GM18870 (cell line): Measurements from ENCODE around the gene LY6G6C.

ENCODE experiments used
- ATAC-seq: cut with Tn5 transposase; IDR thresholded peaks from one replicate; pipeline ENCODE4 v1.9.1; 2021; ENCODE audit warnings: moderate library complexity; ENCODE audit not compliant: unreplicated experiment

Gene LY6G6C

DNA sequence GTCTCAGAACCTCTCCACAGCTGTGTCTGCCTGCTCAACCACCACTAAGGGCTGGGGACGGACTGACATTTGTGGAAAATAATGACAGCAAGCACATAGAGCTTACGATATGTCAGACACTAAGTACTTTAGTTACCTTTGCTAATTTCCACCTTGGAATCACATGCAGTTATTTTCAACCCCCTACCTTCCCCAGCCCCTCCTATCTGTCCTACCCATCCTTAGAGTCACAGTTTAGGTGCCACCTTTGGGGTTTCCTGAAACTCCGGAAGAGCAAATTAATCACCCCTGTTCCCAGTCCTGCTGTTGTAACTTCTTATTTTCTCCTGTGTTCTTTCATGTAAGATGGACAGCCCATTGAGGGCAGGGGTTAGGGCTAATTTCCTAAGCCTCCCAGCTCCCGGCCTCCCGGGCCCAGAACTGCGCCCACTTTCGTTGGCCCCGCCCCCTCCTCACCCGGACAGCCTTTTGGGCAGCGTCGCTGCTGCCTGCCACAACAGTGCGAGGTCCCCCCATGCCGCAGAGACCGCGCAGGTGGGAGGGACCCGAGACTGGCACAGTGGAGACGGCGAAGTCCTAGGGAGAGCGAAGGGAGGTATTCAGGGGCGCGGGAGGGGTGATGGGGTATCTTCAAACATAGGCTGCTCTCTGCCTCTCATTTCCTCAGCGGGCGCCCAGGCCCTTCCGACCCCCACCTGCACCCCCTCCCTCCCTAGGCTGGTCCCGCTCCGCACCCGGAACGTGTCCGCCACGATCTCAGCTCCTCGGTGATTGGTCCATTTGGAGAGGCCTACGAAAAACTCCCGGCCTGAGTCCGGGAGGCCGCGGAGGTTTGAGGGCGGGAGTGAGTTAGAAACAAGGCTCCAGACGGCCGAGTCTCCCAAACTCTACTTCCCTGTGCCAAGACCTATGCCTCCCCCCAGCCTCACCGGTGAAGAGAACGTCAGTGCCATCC is 6.4 kb upstream of the LY6G6C start:
- ATAC-seq = no peak

DNA sequence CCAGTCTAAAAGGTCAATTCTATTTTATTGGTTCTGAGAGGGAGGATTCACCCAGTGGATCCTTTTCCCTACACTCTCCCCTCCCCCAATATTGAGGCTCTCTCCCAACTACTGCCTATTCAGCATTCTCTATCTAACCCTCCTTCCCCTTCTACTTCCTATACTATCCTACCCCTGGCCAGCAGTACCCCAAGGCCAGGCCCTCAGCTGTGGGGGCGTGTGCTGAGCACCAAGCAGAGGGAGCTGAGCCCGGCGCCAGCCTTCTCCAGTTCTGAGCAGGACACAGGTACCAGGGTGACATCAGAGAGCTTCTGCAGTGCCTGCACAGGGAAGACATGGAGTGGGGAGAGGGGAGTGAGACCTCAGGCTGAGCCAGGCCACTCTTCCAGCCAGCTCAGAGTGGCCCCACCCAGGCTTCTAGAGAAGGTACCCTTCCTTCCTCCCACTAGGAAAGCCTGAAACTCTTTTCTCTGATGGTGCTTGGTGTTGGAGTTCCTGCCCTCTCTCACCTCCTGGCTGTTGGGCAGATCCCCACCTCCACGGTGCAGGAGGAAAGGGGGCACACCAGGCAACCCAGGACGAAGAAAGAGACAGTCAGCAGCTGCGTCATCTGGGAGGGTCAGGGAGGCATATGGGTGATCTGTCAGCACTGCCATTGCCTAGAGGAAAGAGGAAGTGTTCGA is 5.6 kb upstream of the LY6G6C start:
- no peak for ATAC-seq

DNA sequence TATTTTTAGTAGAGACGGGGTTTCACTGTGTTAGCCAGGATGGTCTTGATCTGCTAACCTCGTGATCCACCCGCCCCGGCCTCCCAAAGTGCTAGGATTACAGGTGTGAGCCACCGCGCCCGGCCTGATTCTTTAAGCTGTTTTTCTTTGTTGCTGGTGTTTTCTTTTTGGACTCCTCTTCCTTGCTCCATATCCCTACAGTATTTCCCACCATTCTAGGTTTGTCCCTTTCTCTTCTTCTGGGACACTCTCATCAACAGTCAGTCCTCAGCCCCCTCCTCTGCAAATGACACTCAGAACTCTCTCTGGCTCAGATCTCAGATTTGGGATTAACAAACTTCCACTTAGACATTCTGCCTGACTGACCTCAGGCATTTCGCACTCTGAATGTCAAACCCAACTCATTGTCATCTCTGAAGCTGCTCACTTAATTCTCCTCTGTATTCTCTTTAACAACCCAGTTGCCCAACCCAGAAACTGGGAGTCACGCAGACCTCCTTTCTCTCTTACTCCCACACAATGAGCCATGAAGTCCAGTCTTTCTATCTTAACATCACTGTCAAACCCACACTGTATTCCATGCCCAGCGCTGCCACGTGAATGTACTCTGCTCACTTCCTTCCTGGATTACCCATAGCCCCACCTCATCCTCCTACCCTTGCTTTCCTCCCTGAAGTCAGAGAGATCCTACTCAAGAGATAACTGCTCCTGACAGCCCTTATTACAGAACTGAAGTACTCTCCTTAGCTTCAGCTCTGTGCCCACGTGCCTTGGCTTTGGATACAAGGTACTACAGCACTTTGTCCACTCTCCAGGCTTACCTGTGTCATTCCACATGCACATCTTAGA is 4.2 kb upstream of the LY6G6C start:
- ATAC-seq = no peak

GRCh38 chr6:31723980-31724691 is 2.6 kb upstream of the LY6G6C start:
- no peak for ATAC-seq

DNA sequence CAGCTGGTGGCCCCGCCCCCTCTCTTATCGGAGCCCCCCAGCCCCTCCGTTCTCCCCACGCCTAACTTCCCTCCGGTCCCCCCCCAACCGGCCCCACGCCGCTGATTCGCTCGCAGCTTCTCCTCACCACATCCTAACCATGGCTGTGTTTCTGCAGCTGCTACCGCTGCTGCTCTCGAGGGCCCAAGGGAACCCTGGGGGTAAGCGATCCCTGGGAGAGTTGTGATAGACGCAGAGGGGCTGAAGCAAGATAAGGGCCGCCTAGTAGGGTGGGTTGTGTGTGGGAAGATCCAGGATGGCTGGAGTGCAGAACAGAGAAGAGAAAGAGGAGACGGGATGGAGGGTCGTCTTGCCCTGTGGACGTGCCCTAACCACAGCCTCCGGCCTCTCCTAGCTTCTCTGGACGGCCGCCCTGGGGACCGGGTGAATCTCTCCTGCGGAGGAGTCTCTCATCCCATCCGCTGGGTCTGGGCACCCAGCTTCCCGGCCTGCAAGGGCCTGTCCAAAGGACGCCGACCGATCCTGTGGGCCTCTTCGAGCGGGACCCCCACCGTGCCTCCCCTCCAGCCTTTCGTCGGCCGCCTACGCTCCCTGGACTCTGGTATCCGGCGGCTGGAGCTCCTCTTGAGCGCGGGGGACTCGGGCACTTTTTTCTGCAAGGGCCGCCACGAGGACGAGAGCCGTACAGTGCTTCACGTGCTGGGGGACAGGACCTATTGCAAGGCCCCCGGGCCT is 1.9 kb upstream of the LY6G6C start, which contains the start of gene MPIG6B:
MPIG6B (plus strand) TSS at position 129 of the 735 bp plus-strand sequence; CDS start at position 140, 11 bp downstream.
- ATAC-seq = no peak

GRCh38 chr6:31722173-31722572 is 627 bp upstream of the LY6G6C start:
- no peak for ATAC-seq

- ATAC-seq = no peak
Measured at GRCh38 chr6:31720196-31720770, 1.3 kb downstream of the LY6G6C start.

- ATAC-seq = no peak
Measured at GRCh38 chr6:31719001-31719400, 2.5 kb downstream of the LY6G6C start.

GRCh38 chr6:31718265-31718664 is 3.3 kb downstream of the LY6G6C start:
- no peak for ATAC-seq

DNA sequence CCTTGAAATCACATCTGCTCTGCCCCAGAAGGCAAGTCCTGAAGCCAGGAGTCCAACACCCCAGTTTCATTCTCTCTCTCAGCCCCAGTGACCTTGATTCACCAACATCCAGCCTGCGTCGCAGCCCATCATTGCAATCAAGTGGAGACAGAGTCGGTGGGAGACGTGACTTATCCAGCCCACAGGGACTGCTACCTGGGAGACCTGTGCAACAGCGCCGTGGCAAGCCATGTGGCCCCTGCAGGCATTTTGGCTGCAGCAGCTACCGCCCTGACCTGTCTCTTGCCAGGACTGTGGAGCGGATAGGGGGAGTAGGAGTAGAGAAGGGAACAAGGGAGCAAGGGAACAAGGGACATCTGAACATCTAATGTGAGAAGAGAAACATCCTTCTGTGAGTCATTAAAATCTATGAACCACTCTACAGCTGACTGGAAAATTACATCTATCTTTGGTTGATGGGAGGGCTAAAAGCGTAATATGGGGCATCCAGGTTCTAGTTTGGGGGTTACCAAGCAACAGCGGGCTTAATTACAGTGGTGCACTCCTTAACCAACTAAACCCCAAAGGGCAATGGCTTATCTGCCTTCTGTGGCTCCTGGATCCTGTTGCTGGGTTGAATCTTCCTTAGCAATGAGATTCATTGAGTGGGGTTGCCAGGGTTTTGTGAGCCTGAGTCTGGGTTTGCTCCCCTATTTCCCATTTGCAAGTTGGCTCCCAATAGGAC is 3.9 kb downstream of the LY6G6C start:
- ATAC-seq = no peak

- no peak for ATAC-seq
Measured at GRCh38 chr6:31715022-31715958, 6.3 kb downstream of the LY6G6C start, which contains the start of gene LY6G6D. TSS of gene LY6G6D (plus strand) at chr6:31715348. CDS start at chr6:31715356, 8 bp downstream.

- no peak for ATAC-seq
Measured at GRCh38 chr6:31713991-31714684, 7.4 kb downstream of the LY6G6C start.

DNA sequence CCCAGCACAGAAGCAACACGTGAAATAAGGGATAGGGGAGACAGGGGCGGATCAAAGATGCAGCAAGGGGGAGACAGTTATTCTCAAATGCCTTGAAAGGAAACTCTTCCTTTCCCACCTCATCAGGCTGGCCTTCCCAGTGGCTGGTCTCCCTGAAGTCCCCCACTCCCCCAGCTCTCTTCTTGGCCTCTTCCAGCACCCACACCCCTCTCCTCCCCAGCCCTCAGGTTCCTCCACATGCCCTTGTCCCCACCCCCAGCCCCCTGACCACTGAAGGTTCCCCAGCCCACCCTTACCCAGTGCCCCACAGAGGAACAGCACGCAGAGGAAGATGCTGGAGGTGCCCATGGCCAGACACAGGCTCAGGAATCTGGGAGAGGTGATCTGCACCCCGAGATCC is 8.1 kb downstream of the LY6G6C start:
- ATAC-seq = no peak

GRCh38 chr6:31712296-31712695 is 9.2 kb downstream of the LY6G6C start:
- ATAC-seq = no peak

- no peak for ATAC-seq
Measured at GRCh38 chr6:31711233-31711632, 10.3 kb downstream of the LY6G6C start.

GRCh38 chr6:31710523-31711219 is 10.9 kb downstream of the LY6G6C start:
- ATAC-seq = no peak
